MM.1S (cell line): Measurements from ENCODE around the gene OR8D1.

ENCODE experiments used
- DNase-seq: peaks from one replicate; pipeline ENCODE4 v3.0.0-alpha.2; 2015
- H2AFZ ChIP-seq: fragments of 300-600 bp; sonication (generic); 2 replicates; pipeline ENCODE4 v1.6.0; 2016; ENCODE audit warnings: antibody characterized with exemption, low read length
- H3F3A ChIP-seq: fragments of 300-600 bp; sonication (generic); 2 replicates; pipeline ENCODE4 v1.6.1; 2016; ENCODE audit warnings: mild to moderate bottlenecking, antibody characterized with exemption, low read length, moderate library complexity, mixed read lengths; ENCODE audit not compliant: insufficient read depth
- H3K27ac ChIP-seq: fragments of 300-600 bp; sonication (generic); 2 replicates; pipeline ENCODE4 v1.5.1; 2016; ENCODE audit warnings: mild to moderate bottlenecking, low read length
- H3K27me3 ChIP-seq: fragments of 300-600 bp; sonication (generic); replicated peaks from 2 replicates; pipeline ENCODE4 v1.6.0; 2016; ENCODE audit warnings: low read length; ENCODE audit not compliant: insufficient read depth
- H3K36me3 ChIP-seq: fragments of 300-600 bp; sonication (generic); replicated peaks from 2 replicates; pipeline ENCODE4 v1.6.1; 2016; ENCODE audit warnings: mild to moderate bottlenecking, low read length, mixed read lengths; ENCODE audit not compliant: insufficient read depth
- H3K4me1 ChIP-seq: fragments of 300-600 bp; sonication (generic); 2 replicates; pipeline ENCODE4 v1.6.1; 2016; ENCODE audit warnings: low read length, mixed read lengths
- H3K4me2 ChIP-seq: fragments of 300-600 bp; sonication (generic); 2 replicates; pipeline ENCODE4 v1.6.0; 2016; ENCODE audit warnings: low read depth, low read length
- H3K4me3 ChIP-seq: fragments of 300-600 bp; sonication (generic); 2 replicates; pipeline ENCODE4 v1.5.1; 2016; ENCODE audit warnings: low read length, mixed read lengths
- H3K79me2 ChIP-seq: fragments of 300-600 bp; sonication (generic); 2 replicates; pipeline ENCODE4 v1.6.1; 2016; ENCODE audit warnings: mixed run types, low read length, mixed read lengths
- H3K9ac ChIP-seq: fragments of 300-600 bp; sonication (generic); 2 replicates; pipeline ENCODE4 v1.6.1; 2016; ENCODE audit warnings: low read length, mixed read lengths
- H3K9me2 ChIP-seq: fragments of 300-600 bp; sonication (generic); replicated peaks from 2 replicates; pipeline ENCODE4 v1.6.1; 2016; ENCODE audit warnings: mild to moderate bottlenecking, low read length, mixed read lengths; ENCODE audit not compliant: insufficient read depth
- H3K9me3 ChIP-seq: fragments of 300-600 bp; sonication (generic); replicated peaks from 2 replicates; pipeline ENCODE4 v1.6.1; 2016; ENCODE audit warnings: mild to moderate bottlenecking, low read length, mixed read lengths; ENCODE audit not compliant: insufficient read depth
- H4K20me1 ChIP-seq: fragments of 300-600 bp; sonication (generic); 2 replicates; pipeline ENCODE4 v1.6.1; 2016; ENCODE audit warnings: mild to moderate bottlenecking, low read length, moderate library complexity, mixed read lengths; ENCODE audit not compliant: insufficient read depth
- CTCF ChIP-seq: fragments of 300-600 bp; sonication (generic); IDR thresholded peaks from 2 replicates; pipeline ENCODE4 v1.5.1; 2016; ENCODE audit warnings: antibody characterized with exemption, low read length, mixed read lengths
- EZH2 ChIP-seq: fragments of 300-600 bp; sonication (generic); optimal IDR thresholded peaks from 2 replicates; pipeline ENCODE3; 2017; ENCODE audit warnings: low read depth, mild to moderate bottlenecking, antibody characterized with exemption, low read length, mixed read lengths
- EZH2phosphoT487 ChIP-seq: fragments of 300-600 bp; sonication (generic); IDR thresholded peaks from 2 replicates; pipeline ENCODE4 v1.6.1; 2018; ENCODE audit warnings: antibody characterized with exemption, low read length

The OR8D1 gene

GRCh38 chr11:124313849-124314248, at the start of gene OR8D1:
Gene OR8D1 (minus strand): TSS chr11:124313949. CDS start chr11:124310766, 3,183 bp downstream.
- no peak for DNase-seq
- Histone ChIP-seq H3K9ac (no peak within 1 kb of the TSS), H3K9me2 (no peaks in the 10 kb centered on the region), H2AFZ (no peak within 1 kb of the TSS), H3K9me3 (no peaks in the 10 kb centered on the region), H4K20me1 (no peaks in the 10 kb centered on the region), H3K27ac (no peak within 1 kb of the TSS), H3K79me2 (no peaks in the 10 kb centered on the region), H3K4me2 (no peak within 1 kb of the TSS), H3K36me3 (no peaks in the 10 kb centered on the region), H3K27me3 (no peaks in the 10 kb centered on the region), H3F3A (no peaks in the 10 kb centered on the region), H3K4me3 (no peak within 1 kb of the TSS), H3K4me1 (no peaks in the 10 kb centered on the region)
- TF ChIP-seq EZH2phosphoT487 (no peak), CTCF (no peak), EZH2 (no peak)

- Histone ChIP-seq H4K20me1 (no peaks in the 10 kb centered on the region), H3K9me2 (no peaks in the 10 kb centered on the region), H3K79me2 (no peaks in the 10 kb centered on the region), H3K9ac (no peak overlapping the region), H3K4me1 (no peaks in the 10 kb centered on the region), H3K27ac (no peak overlapping the region), H3K4me3 (no peak overlapping the region), H2AFZ (no peak overlapping the region), H3F3A (no peaks in the 10 kb centered on the region), H3K9me3 (no peaks in the 10 kb centered on the region), H3K36me3 (no peaks in the 10 kb centered on the region), H3K27me3 (no peaks in the 10 kb centered on the region), H3K4me2 (no peak overlapping the region)
- TF ChIP-seq EZH2 (no peak), CTCF (no peak), EZH2phosphoT487 (no peak)
- no peak for DNase-seq
Measured at GRCh38 chr11:124359566-124359965, 45.8 kb upstream of the OR8D1 start.

- H3K4me1 ChIP-seq: no peaks in the 10 kb centered on the region
- no peak for DNase-seq
- no peak overlapping the region for H3K4me2 ChIP-seq
- H3K79me2 ChIP-seq: no peaks in the 10 kb centered on the region
- no peak overlapping the region for H2AFZ ChIP-seq
- no peak for TF ChIP-seq EZH2
- no peak for TF ChIP-seq EZH2phosphoT487
- no peak for TF ChIP-seq CTCF
- H3F3A ChIP-seq: no peaks in the 10 kb centered on the region
- H3K9me3 ChIP-seq: no peaks in the 10 kb centered on the region
- H4K20me1 ChIP-seq: no peaks in the 10 kb centered on the region
- no peak overlapping the region for H3K27ac ChIP-seq
- H3K9me2 ChIP-seq: no peaks in the 10 kb centered on the region; the same call in 1 of the 2 replicates
- no peaks in the 10 kb centered on the region for H3K27me3 ChIP-seq
- H3K4me3 ChIP-seq: no peak overlapping the region
- no peaks in the 10 kb centered on the region for H3K36me3 ChIP-seq
- no peak overlapping the region for H3K9ac ChIP-seq
Measured at GRCh38 chr11:124346311-124346955, 32.7 kb upstream of the OR8D1 start.
